Measurements from ENCODE around the gene SART3. TPM values are rescaled to one million over a fixed set of nuclear protein-coding genes. Genes with fewer than 3 reads are reported as not detected.

The SART3 gene
- total and polyA plus RNA-seq, 4 donors = 5.9 to 37.1 (median 23.5) TPM

- Histone ChIP-seq H3K27ac (ENCODE audit: low read depth in 1 of 2, low read length in 2 of 2) (no peak overlapping the region), H3K9ac (ENCODE audit: low read depth in 1 of 2, low read length in 2 of 2) (no peak overlapping the region), H3K4me1 (ENCODE audit: control insufficient read depth in 4 of 4, insufficient read depth in 4 of 4, low read length in 3 of 4) (no peaks in the 10 kb centered on the region), H3K36me3 (ENCODE audit: control insufficient read depth in 4 of 4, insufficient read depth in 3 of 4, low read depth in 1 of 4, low read length in 3 of 4) (no peaks in the 10 kb centered on the region), H3K27me3 (ENCODE audit: control insufficient read depth in 4 of 4, insufficient read depth in 4 of 4, low read length in 3 of 4) (no peaks in the 10 kb centered on the region), H3K4me3 (ENCODE audit: low read depth in 1 of 3, low read length in 3 of 3) (no peak overlapping the region), H3K9me3 (ENCODE audit: control insufficient read depth in 4 of 4, low read length in 3 of 4) (no peaks in the 10 kb centered on the region)
- no peak for TF ChIP-seq HNF4A (conservative IDR thresholded peaks at IDR 0.05)
- DNase-seq (ENCODE audit: low spot score) = no peak
- WGBS = 82% methylated on average over 10 of the region's 10 CpGs
Measured at GRCh38 chr12:108599948-108600701, 39.2 kb upstream of the SART3 start.

DNA sequence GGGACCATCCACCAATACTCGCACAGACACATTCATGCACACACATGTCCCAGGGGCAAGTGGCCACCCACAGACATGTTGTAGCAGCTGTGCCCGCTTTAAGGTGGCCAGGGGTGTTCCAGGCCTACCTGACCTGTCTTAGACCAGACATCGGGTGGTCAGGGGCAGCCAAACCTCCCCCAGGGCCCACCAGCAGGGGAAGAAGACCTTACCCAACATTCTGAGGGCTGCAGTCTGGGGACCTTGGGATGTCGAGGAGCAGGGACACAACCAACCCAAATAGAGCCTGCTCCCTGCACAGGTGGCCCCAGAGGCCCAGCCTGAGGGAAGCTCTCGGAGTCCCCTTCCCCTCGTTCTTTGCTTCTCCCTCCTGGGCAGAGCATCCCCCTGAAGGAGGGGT, 38.6 kb upstream of the SART3 start:
- 73% methylated on average over 6 of the region's 6 CpGs for WGBS
- H3K27ac ChIP-seq (ENCODE audit: low read depth in 1 of 2, low read length in 2 of 2) = no peak overlapping the region
- DNase-seq (ENCODE audit: low spot score) = no peak

DNA sequence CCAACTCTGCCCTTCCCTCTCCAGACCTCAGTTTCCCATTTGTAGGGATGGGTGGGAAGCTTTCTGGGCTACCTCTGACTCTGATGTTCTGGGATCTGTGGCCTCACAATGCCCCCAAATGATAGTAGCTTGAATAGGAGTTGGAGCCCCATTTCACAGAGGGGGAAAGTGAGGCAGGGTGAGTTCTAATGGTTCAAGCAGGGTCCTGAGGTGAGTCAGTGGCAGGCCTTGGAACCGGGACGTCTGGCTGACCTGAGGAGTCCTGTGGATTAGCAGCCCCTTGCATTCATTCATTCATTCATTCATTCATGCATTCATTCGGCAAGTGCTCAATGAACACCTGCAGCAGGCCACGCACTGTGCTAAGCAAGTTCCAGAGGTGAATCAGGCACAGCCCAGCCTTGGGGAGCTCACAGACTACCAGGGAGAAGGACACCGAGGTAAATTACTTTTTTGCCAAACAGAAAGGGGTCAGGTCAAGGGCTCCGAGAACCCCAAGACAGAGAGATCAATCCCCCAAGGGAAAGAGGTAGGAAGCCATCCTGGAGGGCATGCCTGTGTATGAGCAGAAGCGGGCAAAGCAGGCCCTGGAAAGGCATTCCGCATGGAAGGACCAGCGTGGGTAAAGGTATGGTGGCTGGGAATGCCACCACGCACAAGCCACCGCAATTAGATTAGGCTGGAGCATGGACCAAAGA, 37.7 kb upstream of the SART3 start:
- TF ChIP-seq NR2F2 (IDR thresholded peaks at IDR 0.05) = no peak
- TF ChIP-seq GABPA (IDR thresholded peaks at IDR 0.05 in 1 of 2, conservative IDR thresholded peaks at IDR 0.05 in 1 of 2) = no peak
- TF ChIP-seq ZBTB33 (IDR thresholded peaks at IDR 0.05) = no peak
- TF ChIP-seq SP1 (IDR thresholded peaks at IDR 0.05) = no peak
- TF ChIP-seq FOXA1 (IDR thresholded peaks at IDR 0.05) = no peak
- Histone ChIP-seq H3K9me3 (ENCODE audit: control insufficient read depth in 4 of 4, low read length in 3 of 4) (no peaks in the 10 kb centered on the region), H3K27ac (ENCODE audit: low read depth in 1 of 2, low read length in 2 of 2) (no peak overlapping the region), H3K4me1 (ENCODE audit: control insufficient read depth in 4 of 4, insufficient read depth in 4 of 4, low read length in 3 of 4) (no peaks in the 10 kb centered on the region), H3K9ac (ENCODE audit: low read depth in 1 of 2, low read length in 2 of 2) (no peak overlapping the region), H3K36me3 (ENCODE audit: control insufficient read depth in 4 of 4, insufficient read depth in 3 of 4, low read depth in 1 of 4, low read length in 3 of 4) (no peaks in the 10 kb centered on the region), H3K27me3 (ENCODE audit: control insufficient read depth in 4 of 4, insufficient read depth in 4 of 4, low read length in 3 of 4) (no peaks in the 10 kb centered on the region), H3K4me3 (ENCODE audit: low read depth in 1 of 3, low read length in 3 of 3) (no peak overlapping the region)
- no peak for DNase-seq (ENCODE audit: low spot score)
- 85% methylated on average over 11 of the region's 11 CpGs for WGBS

More for the DNA sequence above, 38.6 kb upstream of the SART3 start:
- Histone ChIP-seq H3K36me3 (ENCODE audit: control insufficient read depth in 4 of 4, insufficient read depth in 3 of 4, low read depth in 1 of 4, low read length in 3 of 4) (no peaks in the 10 kb centered on the region), H3K27me3 (ENCODE audit: control insufficient read depth in 4 of 4, insufficient read depth in 4 of 4, low read length in 3 of 4) (no peaks in the 10 kb centered on the region), H3K4me1 (ENCODE audit: control insufficient read depth in 4 of 4, insufficient read depth in 4 of 4, low read length in 3 of 4) (no peaks in the 10 kb centered on the region), H3K9ac (ENCODE audit: low read depth in 1 of 2, low read length in 2 of 2) (no peak overlapping the region), H3K9me3 (ENCODE audit: control insufficient read depth in 4 of 4, low read length in 3 of 4) (no peaks in the 10 kb centered on the region), H3K4me3 (ENCODE audit: low read depth in 1 of 3, low read length in 3 of 3) (no peak overlapping the region)
- TF ChIP-seq YY1 (IDR thresholded peaks at IDR 0.05) = no peak
- TF ChIP-seq FOXA1 (IDR thresholded peaks at IDR 0.05) = no peak

DNA sequence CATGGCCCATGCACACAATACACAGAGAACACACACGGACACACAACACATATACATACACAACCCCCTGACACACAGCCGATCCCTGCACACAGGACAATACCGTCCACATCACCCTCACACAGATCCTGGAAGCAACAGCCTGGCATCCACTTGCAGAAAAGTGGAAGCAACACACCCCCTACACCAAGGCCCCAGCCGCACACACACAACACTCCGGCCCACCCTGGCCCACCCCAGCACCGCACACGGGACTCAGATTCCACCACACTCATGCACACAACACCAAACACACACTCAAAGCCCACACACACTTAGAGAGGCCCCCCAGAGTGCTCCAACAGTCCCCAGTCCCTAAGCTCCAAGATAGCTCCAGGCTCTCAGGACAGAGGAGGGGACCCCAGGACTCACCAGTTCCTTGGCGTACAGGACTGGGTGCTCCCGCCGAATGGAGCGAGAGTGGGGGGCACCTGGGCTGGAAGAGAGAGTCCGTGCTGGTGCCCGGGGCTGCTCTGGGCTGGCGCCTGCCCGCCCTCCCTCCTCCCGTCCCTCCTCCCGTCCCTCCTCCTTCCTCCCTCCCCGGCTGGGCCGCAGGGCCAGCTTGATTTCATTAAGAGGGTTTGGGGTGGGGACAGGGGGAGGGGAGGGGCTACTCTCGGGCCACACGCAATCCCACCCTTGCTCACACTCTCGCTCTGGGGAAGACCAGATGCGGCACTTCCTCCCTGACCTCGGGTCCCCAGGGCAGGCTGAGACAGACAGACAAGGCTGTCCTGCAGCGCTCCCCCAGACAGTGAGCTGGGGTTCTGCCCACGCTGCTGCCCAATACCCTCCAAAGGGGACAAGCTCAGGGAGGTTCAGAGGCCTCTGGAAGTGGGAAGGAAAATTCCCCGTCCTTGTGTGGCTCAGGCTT, 36.8 kb upstream of the SART3 start, which contains the start of gene TMEM119:
Gene TMEM119 (minus strand): TSS at position 526 of the 913 bp plus-strand sequence. CDS start 5,701 bp downstream, outside the sequence.
- no peaks in the 10 kb centered on the region for H3K36me3 ChIP-seq (ENCODE audit: control insufficient read depth in 4 of 4, insufficient read depth in 3 of 4, low read depth in 1 of 4, low read length in 3 of 4)
- 55% methylated on average over 27 of the region's 27 CpGs for WGBS
- H3K9ac ChIP-seq (ENCODE audit: low read depth in 1 of 2, low read length in 2 of 2) = no peak within 1 kb of the TSS
- no peak for DNase-seq (ENCODE audit: low spot score)
- no peak within 1 kb of the TSS for H3K4me3 ChIP-seq (ENCODE audit: low read depth in 1 of 3, low read length in 3 of 3)
- no peaks in the 10 kb centered on the region for H3K4me1 ChIP-seq (ENCODE audit: control insufficient read depth in 4 of 4, insufficient read depth in 4 of 4, low read length in 3 of 4)
- no peaks in the 10 kb centered on the region for H3K27me3 ChIP-seq (ENCODE audit: control insufficient read depth in 4 of 4, insufficient read depth in 4 of 4, low read length in 3 of 4)
- no peaks in the 10 kb centered on the region for H3K9me3 ChIP-seq (ENCODE audit: control insufficient read depth in 4 of 4, low read length in 3 of 4)
- H3K27ac ChIP-seq (ENCODE audit: low read depth in 1 of 2, low read length in 2 of 2) = no peak within 1 kb of the TSS
- TF ChIP-seq FOXA1 (IDR thresholded peaks at IDR 0.05) (no peak), CTCF (IDR thresholded peaks at IDR 0.05; ENCODE audit: low read depth, low read length, missing input control) (no peak), TAF1 (conservative IDR thresholded peaks at IDR 0.05) (no peak), FOXA2 (IDR thresholded peaks at IDR 0.05) (no peak), REST (IDR thresholded peaks at IDR 0.05) (no peak), JUND (IDR thresholded peaks at IDR 0.05) (no peak), HNF4G (IDR thresholded peaks at IDR 0.05) (no peak), HNF4A (conservative IDR thresholded peaks at IDR 0.05) (no peak)

Measured in liver (tissue), 9 donors.